Adipose tissue (tissue), 3 donors: ENCODE results near the gene ZDHHC14. TPM values are rescaled to one million over a fixed set of nuclear protein-coding genes. Genes with fewer than 3 reads are reported as not detected.
"Not testable (repeated sequence)": the region's sequence is repeated elsewhere in the genome, so short reads cannot be mapped to it uniquely, and the experiment has no call there.

Experiments used
- H3K27ac ChIP-seq: one replicate; pipeline ENCODE4 v1.5.1; 2013; ENCODE audit warnings: low read depth, low read length
- WGBS, 3 donors: extraction: QIAGEN DNeasy Blood & Tissue Kit; methylation state at CpG; one replicate each; pipeline ENCODE4 v1.1.7; 2013; 5-methylcytosine and 5-hydroxymethylcytosine counted together
- polyA plus RNA-seq, 3 donors: library from polyadenylated mRNA; stranded (reverse); fragments of 200-250 nt; gene quantifications; one replicate each; pipeline ENCODE4 v1.2.3, GENCODE V29; 2013
- donor health status: healthy with polysubstance abuse.
- donor health status: Bipolar disorder and iron deficiency.
- donor health status: healthy.

The ZDHHC14 gene
- polyA plus RNA-seq, 3 donors = 3.0 to 6.0 (median 5.1) TPM

DNA sequence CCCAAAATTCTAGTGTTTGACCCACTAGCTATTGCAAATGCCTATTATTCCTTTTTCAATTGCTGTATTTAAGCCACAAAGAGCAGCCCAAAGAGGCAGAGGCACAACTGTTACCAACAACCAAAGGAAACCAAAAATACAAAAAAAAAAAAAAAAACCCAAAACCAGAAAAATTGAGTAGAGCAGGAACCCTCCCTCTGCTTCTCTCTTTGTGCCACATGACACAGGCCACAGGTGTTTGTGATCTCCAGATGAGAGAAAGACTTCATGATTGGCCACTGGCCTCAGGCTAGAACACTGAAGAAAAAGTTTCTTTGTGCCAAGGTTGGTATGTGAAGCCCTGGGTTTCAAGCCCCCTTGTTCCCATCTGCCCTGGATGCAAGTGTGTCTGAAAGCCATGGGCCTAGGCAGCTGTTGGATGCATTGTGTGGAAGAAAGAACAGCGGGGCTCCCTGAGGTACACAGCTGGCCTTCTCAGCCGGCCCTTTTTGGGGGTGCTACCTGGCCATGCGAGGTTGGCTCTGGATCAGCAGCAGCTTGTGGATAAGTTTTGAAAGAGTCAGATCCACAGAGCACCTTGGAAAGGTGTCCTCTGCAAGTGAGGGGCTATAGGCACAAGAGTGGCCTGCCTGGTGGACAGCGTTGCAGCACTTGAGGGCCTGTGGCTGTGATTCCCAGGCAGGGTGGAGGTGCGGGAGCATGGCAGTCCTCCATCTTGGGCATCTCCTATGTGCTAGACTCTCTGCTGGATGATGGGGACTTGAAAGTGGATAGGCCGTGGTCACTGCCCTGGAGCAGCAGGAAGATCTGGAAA is 204.5 kb downstream of the ZDHHC14 start:
- WGBS, 3 donors = 95 to 98% (median 96%) methylated on average over 6 of the region's 6 CpGs
- H3K27ac ChIP-seq = no peak overlapping the region

DNA sequence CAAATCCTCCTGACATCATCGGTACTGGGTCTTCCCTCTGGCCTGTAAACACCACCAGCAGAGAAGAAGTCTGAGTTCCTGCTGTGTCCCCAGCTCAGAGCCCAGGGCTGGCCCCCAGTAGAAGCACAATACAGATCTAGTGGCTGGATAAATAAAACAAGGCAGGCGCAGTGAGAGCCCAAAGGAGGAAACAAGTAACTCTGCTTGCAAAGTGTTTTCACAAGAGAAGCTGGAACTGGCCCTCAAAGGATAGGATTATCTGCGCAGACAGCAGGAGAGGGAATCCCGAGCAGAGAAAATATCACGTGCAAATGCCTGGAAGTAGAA is 205.1 kb downstream of the ZDHHC14 start:
- no peak overlapping the region for H3K27ac ChIP-seq

DNA sequence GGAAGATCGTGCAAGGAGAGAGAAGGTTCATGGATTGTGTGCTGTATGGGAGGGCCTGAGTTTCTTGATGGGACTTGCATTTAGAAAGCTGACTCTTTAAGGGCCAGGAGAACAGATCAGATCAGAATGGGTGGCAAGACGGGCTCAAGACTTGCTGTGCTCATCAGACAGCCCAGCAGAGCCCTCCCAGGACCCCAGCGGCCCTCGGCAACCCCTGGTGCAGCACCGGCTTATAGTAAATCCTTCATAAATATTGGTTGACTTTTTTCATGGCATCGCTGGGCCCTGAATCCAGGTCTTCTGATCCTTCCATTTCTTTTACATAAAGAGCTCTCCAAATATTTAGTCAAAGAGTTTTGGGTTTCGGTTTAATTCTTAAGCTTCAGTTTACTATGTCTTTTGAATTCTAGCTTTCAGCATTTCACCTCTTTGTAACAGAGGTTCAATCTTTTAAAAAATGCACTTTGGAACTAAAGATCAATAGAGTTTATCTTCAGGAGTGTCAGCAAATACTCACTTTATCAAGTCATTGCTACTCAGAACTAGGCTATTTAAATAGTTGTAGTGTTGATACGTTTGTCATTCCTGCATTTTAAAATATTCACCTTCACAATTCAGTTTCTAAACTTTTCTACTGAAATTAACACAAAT is 205.6 kb downstream of the ZDHHC14 start:
- H3K27ac ChIP-seq = no peak overlapping the region
- WGBS, 3 donors = 78 to 88% (median 88%) methylated on average over 8 of the region's 8 CpGs

More for the DNA sequence above, 205.1 kb downstream of the ZDHHC14 start:
- 95 to 98% (median 96%) methylated on average over 5 of the region's 5 CpGs for WGBS, 3 donors

DNA sequence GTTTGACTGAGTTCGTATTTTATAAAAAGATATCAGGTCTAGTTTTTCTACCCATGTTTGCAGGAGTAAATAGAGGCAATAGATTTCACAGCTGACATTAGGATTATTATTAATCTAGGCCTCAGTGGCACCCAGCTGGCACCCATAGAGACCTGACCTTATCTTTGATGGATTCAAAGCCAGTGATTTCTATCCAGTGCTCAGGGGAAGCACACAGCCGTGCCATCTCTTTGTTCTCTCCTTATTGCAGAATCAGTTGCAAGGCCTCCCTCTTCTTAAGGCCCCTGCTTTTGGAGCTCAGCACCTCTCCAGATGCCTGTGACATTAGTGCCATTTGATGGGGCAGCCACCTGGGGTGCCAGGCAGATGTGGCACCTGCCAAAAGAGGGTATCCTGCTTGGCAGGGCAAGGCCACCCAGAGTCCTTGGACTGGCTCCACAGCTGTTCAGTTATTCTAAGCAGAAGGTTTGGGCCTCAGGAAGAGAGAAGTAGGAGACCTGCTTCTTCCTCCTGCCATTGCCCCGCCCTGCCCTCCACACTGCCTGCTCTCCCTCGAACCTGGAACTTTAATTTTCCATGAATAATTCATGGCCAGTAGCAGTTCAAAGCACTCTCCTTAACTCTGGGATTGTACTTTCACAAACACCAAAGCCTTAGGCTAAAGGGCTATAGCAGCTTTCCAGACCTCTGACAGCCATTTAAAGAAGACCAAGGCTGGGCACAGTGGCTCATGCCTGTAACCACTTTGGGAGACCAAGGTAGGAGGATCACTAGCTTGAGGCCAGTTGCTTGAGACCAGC is 206.3 kb downstream of the ZDHHC14 start:
- H3K27ac ChIP-seq = no peak overlapping the region
- whole genome bisulfite sequencing, 3 donors = 57 to 92% (median 89%) methylated on average over 4 of the region's 4 CpGs

DNA sequence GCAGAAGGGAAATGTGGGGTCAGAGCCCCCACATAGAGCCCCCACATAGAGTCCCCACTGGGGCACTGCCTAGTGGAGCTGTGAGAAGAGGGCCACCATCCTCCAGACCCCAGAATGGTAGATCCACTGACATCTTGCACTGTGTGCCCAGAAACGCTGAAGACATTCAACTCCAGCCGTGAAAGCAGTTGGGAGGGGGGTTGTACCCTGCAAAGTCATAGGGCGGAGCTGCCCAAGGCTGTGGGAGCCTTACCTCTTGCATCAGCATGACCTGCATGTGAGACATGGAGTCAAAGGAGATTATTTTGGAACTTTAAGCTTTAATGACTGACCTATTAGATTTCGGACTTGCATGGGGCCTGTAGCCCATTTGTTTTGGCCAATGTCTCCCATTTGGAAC is 209.7 kb downstream of the ZDHHC14 start:
- 89 to 94% (median 91%) methylated on average over 4 of the region's 4 CpGs for WGBS, 3 donors
- H3K27ac ChIP-seq = not testable (repeated sequence)

DNA sequence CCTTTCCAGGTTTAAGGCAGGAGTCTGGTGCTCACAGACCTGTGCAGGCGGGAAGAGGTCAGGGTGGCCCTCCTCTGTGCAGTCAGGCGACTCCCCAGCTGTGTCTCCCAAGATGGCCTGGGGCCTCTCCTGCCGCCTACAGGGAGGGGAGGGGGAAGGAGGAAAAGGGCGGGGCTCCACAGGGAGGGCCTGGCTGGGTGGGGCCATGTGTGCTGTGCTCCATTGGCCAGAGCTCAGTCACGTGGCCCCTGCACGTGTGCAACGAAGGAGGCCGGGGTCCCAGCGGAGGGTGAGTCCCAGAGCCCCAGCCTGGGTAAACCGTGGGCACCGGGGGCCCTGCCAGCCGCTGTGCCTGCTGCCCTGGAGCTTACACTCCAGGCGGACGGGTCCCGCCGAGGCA is 211.6 kb downstream of the ZDHHC14 start:
- no peak overlapping the region for H3K27ac ChIP-seq
- 94 to 97% (median 95%) methylated on average over 16 of the region's 16 CpGs for WGBS, 3 donors

DNA sequence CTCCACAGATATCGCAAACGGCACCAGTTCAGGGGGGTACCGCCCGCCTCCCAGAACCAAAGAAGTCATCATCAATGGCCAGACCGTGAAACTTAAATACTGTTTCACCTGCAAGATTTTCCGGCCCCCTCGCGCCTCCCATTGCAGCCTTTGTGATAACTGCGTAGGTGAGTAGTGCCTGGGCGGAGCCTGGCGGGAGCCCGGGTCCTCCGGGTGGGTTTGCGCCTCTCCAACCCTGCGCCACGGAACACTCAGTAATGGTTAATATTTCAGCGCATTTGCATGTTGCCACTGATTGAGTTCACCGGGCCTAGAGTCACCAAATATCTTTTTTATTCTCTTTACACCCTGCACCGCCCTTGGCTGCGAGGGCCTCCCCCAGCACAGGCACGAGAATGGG is 212.0 kb downstream of the ZDHHC14 start:
- WGBS, 3 donors = 89 to 96% (median 95%) methylated on average over 20 to 21 of the region's 21 CpGs
- no peak overlapping the region for H3K27ac ChIP-seq

DNA sequence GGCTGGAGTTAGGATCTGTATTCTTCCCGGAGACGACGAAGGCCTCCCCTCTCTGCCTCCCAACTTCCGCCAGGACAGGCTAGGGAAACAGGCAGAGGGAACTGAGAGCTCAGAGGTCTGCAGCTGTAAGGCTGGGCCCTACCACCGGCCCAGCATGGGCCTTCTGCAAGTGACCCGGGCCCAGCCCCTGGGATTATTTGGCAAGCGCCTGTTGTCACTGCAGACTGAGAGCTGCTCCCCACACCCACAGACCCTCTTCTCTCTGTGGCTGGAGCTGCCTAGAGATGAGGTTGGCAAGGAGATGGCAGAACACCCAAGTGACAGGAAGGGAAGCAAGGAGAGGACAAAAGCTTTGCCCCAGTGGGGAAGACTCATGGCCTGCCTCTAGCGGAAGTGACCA is 212.6 kb downstream of the ZDHHC14 start:
- H3K27ac ChIP-seq = no peak overlapping the region

DNA sequence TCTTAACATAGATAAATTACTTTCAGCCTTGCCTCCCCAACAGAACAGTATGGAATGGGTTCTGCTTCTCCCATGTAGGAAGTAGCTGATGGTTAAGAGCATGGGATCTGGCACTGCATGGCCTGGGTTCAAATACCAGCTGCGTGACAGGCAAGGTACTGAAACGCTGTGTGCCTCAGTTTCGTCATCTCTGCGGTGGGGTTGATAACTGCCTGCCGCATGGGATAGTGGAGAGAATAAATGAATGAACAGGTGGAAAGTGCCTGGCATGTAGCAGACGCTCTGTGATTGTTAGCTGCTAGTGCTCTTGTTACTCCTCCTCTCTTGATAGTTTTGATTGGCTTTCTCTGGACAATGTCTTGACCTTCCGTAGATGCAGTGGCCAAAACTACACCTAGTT is 213.3 kb downstream of the ZDHHC14 start:
- 92 to 94% (median 93%) methylated on average over 7 of the region's 7 CpGs for WGBS, 3 donors
- no peak overlapping the region for H3K27ac ChIP-seq

More for the DNA sequence above, 212.6 kb downstream of the ZDHHC14 start:
- WGBS, 3 donors = 84 to 92% (median 92%) methylated on average over 8 of the region's 8 CpGs

DNA sequence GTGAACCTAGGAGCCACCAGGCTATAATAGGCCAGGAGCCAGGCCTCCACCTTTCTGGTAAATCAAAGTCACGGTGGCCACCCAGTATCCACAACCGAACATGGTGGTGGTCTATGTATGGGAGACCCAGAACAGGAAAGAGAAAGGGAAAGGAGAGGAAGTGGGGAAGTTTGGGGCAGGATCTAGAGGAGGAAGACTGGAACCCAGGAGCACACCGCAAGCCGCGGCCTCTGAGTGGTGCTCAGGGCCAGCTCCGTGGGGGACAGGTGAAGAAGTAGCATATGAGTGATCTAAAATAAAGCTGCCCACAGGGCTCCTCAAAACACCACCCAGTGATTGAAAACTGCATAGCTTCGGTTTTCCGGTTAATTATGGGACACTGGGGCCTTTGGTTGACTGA is 214.8 kb downstream of the ZDHHC14 start:
- WGBS, 3 donors = 91 to 93% (median 92%) methylated on average over 8 of the region's 8 CpGs
- no peak overlapping the region for H3K27ac ChIP-seq

DNA sequence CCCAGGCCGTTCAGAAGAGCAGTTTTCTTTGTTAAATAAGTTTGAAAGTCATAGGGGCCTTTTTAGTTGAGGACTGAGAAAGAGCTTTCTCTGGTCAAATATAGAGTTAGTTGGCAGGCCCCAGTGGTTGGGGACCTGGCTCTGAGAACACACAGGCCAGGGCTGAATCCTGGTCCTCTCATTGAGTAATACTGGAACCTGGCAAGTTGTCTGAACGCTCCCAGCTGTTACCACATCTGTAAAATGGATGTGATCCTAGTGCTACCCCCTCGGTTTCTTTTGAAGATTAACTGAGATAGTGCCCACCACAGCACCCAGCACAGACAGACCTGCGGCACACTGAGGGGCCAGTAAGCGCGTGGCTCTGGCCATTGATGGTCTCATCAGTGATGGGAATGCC is 215.5 kb downstream of the ZDHHC14 start:
- H3K27ac ChIP-seq = no peak overlapping the region
- WGBS, 3 donors = 83 to 91% (median 89%) methylated on average over 6 of the region's 6 CpGs

DNA sequence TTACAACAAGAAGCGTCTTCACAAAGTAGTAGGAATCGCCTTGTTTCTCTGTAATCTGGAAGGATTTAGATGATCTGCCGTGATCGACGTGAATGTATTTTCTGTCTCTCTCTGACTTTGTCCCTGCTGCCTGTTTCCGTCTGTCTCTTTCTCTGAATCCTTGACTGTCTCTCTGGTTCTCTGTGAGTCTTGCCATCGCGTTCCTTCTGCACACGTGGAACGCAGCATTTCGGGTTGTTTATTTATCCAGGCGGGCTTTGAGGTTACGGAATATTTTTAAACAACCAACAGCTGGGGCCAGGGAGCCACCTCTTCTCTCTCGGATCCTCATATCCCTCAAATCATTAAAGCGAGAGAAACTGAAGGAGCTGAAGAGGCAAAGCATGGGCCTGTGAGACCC is 215.9 kb downstream of the ZDHHC14 start:
- WGBS, 3 donors = 82 to 94% (median 88%) methylated on average over 15 of the region's 15 CpGs
- no peak overlapping the region for H3K27ac ChIP-seq

DNA sequence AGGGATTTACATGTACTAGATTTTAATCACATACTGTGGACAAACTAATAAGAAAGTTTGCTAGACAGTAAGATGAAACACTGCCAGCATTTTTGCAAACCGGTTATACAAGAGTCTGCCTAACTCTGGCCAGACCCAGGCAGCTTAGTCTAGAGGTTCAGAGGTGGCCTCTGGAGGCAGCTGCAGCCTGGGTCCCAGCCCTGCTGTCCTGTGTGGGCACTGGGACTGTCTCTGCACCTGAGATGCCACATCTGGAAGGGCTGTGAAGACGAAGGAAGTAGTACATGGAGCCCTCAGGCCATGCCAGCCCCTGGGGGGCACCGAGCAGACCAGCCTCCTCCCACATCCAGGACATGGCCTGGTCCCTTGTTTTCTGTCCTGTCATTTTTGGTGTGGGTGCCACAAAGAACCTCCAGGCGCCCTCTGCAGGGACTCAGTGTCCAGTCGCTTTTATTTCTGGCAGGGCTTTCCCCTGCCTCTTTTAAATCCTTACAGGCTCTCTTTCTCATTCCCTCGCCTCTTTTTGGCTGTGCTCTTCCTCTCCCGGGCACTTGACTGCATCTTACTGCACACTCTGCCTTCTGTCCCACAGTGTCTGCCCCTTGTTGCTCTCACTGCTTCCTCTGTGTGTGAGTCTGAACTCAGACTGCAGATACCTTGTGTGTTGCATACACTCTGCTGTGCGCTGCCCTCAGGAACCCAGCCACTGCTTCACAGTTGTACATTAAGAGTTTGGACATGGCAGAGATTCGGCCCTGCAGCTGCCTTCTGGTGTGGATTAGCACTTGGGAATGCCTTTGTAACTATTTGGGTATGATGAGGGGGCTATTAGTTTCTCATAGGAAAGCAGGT is 216.7 kb downstream of the ZDHHC14 start:
- no peak overlapping the region for H3K27ac ChIP-seq
- 30 to 58% (median 41%) methylated on average over 9 of the region's 9 CpGs for WGBS, 3 donors

DNA sequence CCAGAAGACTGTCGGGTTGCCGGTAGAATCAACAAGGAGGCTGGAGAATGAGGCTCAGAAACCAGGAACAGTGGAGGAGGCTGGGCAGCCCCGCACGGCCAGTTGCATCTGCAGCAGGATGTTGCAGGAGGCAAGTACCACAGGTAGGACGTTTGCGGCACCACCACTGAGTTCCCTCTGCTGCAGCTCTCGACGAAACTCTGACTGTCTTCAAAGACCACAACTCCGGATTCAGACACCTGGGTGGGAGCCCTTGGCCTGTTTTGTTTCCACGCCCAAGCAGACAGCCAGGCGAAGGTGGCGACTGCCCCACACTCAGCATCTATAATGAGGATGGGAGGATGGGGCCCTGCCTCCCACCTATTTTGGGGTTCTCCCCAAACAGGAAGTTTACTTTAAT is 218.2 kb downstream of the ZDHHC14 start:
- 91 to 92% (median 92%) methylated on average over 12 of the region's 12 CpGs for WGBS, 3 donors
- no peak overlapping the region for H3K27ac ChIP-seq

DNA sequence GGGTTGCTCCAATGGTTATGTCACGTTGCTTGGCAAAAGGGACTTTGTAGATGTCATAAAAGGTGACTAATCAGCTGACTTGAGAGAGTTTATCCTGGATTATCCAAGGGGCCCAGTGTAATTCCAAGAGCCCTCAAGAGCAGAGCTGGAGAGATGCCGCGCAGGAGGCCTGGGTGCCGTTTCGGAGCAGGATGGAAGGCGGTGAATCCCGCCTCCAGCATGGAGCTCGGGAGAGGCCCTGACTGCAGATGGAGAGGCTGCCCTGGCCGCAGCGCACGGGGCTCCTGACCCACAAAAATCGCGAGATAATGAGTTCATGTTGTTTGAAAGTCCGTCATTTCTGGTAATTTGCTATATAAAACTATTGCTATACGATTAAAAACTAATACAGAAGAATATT is 219.8 kb downstream of the ZDHHC14 start:
- WGBS, 3 donors = 90 to 94% (median 93%) methylated on average over 15 of the region's 15 CpGs

DNA sequence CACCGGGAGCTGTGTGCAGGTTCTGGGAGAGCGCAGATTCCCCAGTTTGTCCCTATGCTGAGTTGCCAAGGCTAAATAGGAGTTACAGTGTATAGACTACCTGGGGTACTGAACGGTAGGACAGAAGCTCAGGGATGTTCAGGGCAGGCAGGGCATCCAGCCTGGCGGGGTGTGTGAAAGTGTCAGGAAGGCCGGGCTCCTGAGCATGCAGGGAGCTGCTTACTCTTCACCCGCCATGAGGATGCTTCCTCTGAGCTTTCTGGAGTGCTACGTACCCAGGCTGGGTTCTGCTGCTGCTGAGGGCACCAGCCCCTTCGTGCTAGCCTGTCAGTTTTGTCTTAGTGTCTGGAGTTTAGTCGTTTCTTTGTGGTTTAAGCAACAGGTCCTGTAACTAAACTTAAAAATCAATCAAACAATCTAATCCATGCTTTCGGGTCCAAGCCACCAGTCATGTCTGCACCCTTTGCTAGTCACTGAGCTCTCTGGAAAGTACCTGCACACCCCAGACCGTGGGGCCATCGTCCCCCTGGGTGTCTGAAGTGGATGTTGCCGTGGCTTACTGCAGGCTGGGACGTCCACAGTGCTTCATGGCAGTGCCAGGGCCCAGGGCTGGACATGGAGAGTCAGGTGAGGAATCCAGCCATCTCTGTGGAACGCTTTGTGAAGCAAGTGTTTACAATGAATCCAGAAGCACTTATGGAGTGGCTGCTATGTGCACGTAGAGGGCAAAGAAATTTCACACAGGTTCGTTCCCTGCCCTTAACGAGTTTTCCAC is 221.7 kb downstream of the ZDHHC14 start:
- 88 to 94% (median 91%) methylated on average over 18 of the region's 18 CpGs for WGBS, 3 donors

More for the DNA sequence above, 219.8 kb downstream of the ZDHHC14 start:
- no peak overlapping the region for H3K27ac ChIP-seq

DNA sequence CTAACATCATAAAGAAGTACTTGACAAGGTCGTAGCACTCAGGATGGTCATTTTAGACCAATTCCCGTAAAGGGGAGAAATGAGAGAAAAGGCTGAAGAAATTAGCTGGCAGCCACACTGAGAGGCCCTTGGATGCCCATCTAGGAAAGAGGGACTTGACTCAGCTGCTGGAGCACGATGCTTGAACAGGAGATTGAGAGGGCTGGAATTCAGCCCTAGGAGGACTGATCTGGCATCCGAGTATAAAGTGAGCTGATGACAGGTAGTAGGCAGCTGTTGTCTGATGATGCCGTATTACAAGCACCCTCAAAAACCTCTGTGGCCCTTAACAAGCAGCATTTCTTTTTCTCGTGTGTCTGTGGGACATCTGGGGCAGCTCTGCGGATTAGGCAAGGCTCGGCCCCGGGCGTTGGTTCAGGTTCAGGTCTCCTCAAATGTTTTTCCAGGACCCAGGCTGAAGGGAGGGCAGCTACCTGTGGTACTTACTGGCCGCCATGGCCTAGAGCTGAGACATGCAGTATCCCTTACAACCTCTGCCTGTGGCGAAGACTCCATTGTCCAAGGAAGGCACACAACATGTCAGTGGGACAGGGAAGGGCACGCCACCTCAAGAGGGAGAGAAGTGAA is 222.4 kb downstream of the ZDHHC14 start:
- H3K27ac ChIP-seq = no peak overlapping the region
- 92 to 96% (median 92%) methylated on average over 13 of the region's 13 CpGs for WGBS, 3 donors

More for the DNA sequence above, 221.7 kb downstream of the ZDHHC14 start:
- H3K27ac ChIP-seq = no peak overlapping the region
